GM23248 (cell line): ENCODE data around the gene OR52E4.

Source experiments
- EZH2 ChIP-seq: fragments of 200-600 bp; sonication (generic); IDR thresholded peaks from 2 replicates; pipeline ENCODE4 v1.6.1; 2018; ENCODE audit warnings: antibody characterized with exemption, mild to moderate bottlenecking; ENCODE audit not compliant: insufficient read depth, poor library complexity, severe bottlenecking
- EZH2phosphoT487 ChIP-seq: fragments of 200-600 bp; sonication (generic); IDR thresholded peaks from 2 replicates; pipeline ENCODE4 v1.6.1; 2018; ENCODE audit warnings: antibody characterized with exemption, moderate library complexity, mild to moderate bottlenecking, low read depth; ENCODE audit not compliant: insufficient read depth

- TF ChIP-seq EZH2, result no peak
- TF ChIP-seq EZH2phosphoT487, result no peak
These were observed 52.2 kb downstream of the OR52E4 start for GRCh38 chr11:5932671-5933070.
